SK-N-MC (cell line): Measurements from ENCODE around the gene SLC35E1.

Experiments used
- EZH2 ChIP-seq: fragments of 200-600 bp; sonication (generic); IDR thresholded peaks from one replicate; pipeline ENCODE4 v1.6.1; 2017; ENCODE audit warnings: antibody characterized with exemption
- FOXP2 ChIP-seq: optimal IDR thresholded peaks from 2 replicates; pipeline ENCODE3; 2011; ENCODE audit warnings: mild to moderate bottlenecking, moderate library complexity; ENCODE audit not compliant: insufficient read depth; ENCODE audit errors: extremely low read length, control extremely low read depth
- POLR2AphosphoS5 ChIP-seq: IDR thresholded peaks from 2 replicates; pipeline ENCODE4 v1.6.1; 2012; ENCODE audit warnings: mild to moderate bottlenecking, low read depth, low read length, borderline replicate concordance

DNA sequence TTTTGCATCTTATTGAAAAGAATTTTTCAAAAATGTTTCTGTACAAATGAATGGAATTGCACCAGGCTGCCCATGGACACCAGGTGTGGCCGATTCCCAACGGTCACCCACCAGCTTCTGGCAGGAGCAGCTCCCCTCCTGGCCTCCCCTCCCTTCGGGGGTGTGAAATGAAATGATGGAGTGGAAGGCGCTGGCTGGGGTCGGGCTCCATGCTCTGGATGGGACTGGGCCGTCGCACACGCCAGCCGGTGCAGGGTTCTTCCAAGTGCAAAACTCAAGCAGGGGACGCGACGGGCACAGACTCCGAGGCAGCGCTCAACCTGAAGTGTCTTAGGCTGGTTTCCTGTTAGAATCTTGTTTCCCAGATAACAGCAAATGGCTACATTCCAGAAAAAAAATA is 54.2 kb downstream of the SLC35E1 start:
- TF ChIP-seq EZH2: no peak
- TF ChIP-seq POLR2AphosphoS5: no peak
- TF ChIP-seq FOXP2: no peak
